OCI-LY7 (cell line): ENCODE measurements around the gene SKAP2. TPM values are rescaled to one million over a fixed set of nuclear protein-coding genes. Genes with fewer than 3 reads are reported as not detected.

ENCODE experiments used
- total RNA-seq, 2 experiments: library from RNA; depleted of rRNA in 1 of 2; stranded (reverse); fragments of >200 nt in 1 of 2; shearing (Covaris generic) in 1 of 2; gene quantifications; 2 replicates each; pipeline ENCODE4 v1.2.3, GENCODE V29; 2014 to 2022

Gene SKAP2
- total RNA-seq, 2 experiments from 2014 or later = 15.5 to 54.8 TPM

Other genes starting within 250 kb of the SKAP2 start
- gene HOXA1, start 231.4 kb upstream of the SKAP2 start, total RNA-seq (2014; rRNA removed; shearing (Covaris generic)) = 1.6 and 3.0 TPM in 2 replicates
- 7.2 and 8.2 TPM in 2 replicates for gene HOXA1, start 231.4 kb upstream of the SKAP2 start, total RNA-seq (2022)
- gene HOXA2, start 238.1 kb upstream of the SKAP2 start, total RNA-seq (2014; rRNA removed; shearing (Covaris generic)) = 0.25 TPM in 1 of 2 replicates, not detected in the other
- 0.42 TPM in 1 of 2 replicates, not detected in the other for gene HOXA2, start 238.1 kb upstream of the SKAP2 start, total RNA-seq (2022)